Thyroid gland (tissue), 4 donors: ENCODE results near the gene ZBTB7C.

ENCODE experiments used
- CTCF ChIP-seq, 6 experiments: fragments of 200-600 bp in 3 of 6; fragments of 450-650 bp in 3 of 6; sonication (generic) in 3 of 6; IDR thresholded peaks; one replicate each; pipeline ENCODE4 v1.5.1; 2016 to 2019; ENCODE audit warnings: antibody characterized with exemption in 6 of 6, mild to moderate bottlenecking in 2 of 6, inconsistent platforms in 1 of 6, moderate library complexity in 1 of 6
- POLR2A ChIP-seq, 2 donors: fragments of 450-650 bp; IDR thresholded peaks; one replicate each; pipeline ENCODE4 v1.6.1; 2017; ENCODE audit warnings: antibody characterized with exemption in 2 of 2, mild to moderate bottlenecking in 2 of 2, moderate library complexity in 1 of 2

DNA sequence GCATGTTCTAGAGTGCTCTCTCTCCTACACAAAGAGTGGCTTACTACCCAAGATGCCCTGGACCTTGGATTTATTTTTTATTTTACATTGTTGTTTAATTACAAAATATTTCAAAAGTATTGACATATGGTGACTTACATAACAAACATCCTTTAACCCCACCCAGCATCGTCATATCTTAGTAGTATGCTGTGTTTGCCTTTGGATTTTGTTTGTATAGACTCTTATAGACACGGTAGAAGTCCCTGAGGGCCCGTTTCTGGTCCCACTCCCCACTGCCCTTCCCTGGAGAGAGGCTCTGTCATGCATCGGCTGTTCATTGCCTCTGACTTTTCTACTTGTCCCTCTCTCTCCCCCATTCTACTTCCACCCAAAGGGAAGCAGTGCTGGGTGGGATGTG lies 112.0 kb downstream of the ZBTB7C start:
- no peak for TF ChIP-seq POLR2A (IDR thresholded peaks at IDR 0.05)
- TF ChIP-seq CTCF (IDR thresholded peaks at IDR 0.05), result no peak
